NT2/D1 (cell line): ENCODE results near the gene NAGPA.

Source experiments
- YY1 ChIP-seq: IDR thresholded peaks from 2 replicates; pipeline ENCODE4 v1.6.1; 2011; ENCODE audit not compliant: insufficient read length, insufficient read depth
- ZNF274 ChIP-seq: IDR thresholded peaks from 2 replicates; pipeline ENCODE4 v1.6.1; 2011; ENCODE audit warnings: mild to moderate bottlenecking, low read depth, low read length

GRCh38 chr16:5046914-5047313 lies 13.2 kb upstream of the NAGPA start:
- TF ChIP-seq ZNF274, result no peak
- no peak for TF ChIP-seq YY1
